Hypothalamus (tissue), 51 donors: ENCODE data around the gene CRYBG2.
A peak's percentile ranks its signal among the peaks of the same experiment; 100 is the strongest.

ENCODE experiments used
- DNase-seq, 51 donors: peaks; one replicate each; lab custom pipeline; 2025; lab: John Stamatoyannopoulos, UW

The CRYBG2 gene

GRCh38 chr1:26283871-26284596 is 69.9 kb downstream of the CRYBG2 start:
- no peak for DNase-seq

GRCh38 chr1:26283279-26283853 is 70.6 kb downstream of the CRYBG2 start:
- DNase-seq: peak in 1 of 51 donors; percentile 17

- DNase-seq: no peak
These were observed 71.5 kb downstream of the CRYBG2 start for GRCh38 chr1:26282401-26282918.

- DNase-seq: no peak
These were observed 72.0 kb downstream of the CRYBG2 start for GRCh38 chr1:26281971-26282370.

GRCh38 chr1:26281091-26281958 is 72.6 kb downstream of the CRYBG2 start:
- no peak for DNase-seq

GRCh38 chr1:26280333-26281042 is 73.4 kb downstream of the CRYBG2 start:
- peak in 3 of 51 donors; percentile 35 to 46 (median 41) for DNase-seq

GRCh38 chr1:26279456-26280332 is 74.2 kb downstream of the CRYBG2 start, which contains the start of gene SH3BGRL3:
TSS of gene SH3BGRL3 (plus strand) at chr1:26280086. CDS start at chr1:26280156, 70 bp downstream.
- peak in 49 of 51 donors; percentile 18 to 90 (median 75) for DNase-seq

- DNase-seq: peak in 2 of 51 donors; percentile 19 to 21
These were observed 75.0 kb downstream of the CRYBG2 start for GRCh38 chr1:26278724-26279455.

- DNase-seq: peak in 9 of 51 donors; percentile 12 to 38 (median 28)
These were observed 75.6 kb downstream of the CRYBG2 start for GRCh38 chr1:26278303-26278702.

- no peak for DNase-seq
These were observed 76.2 kb downstream of the CRYBG2 start for GRCh38 chr1:26277719-26278118.

- DNase-seq: no peak
These were observed 76.7 kb downstream of the CRYBG2 start for GRCh38 chr1:26277261-26277661.

- peak in 1 of 51 donors; percentile 28 for DNase-seq
These were observed 77.5 kb downstream of the CRYBG2 start for GRCh38 chr1:26276432-26276838.

GRCh38 chr1:26275580-26276431 is 78.1 kb downstream of the CRYBG2 start:
- DNase-seq: peak in 45 of 51 donors; percentile 14 to 85 (median 63)

- DNase-seq: peak in 1 of 51 donors; percentile 20
These were observed 79.0 kb downstream of the CRYBG2 start for GRCh38 chr1:26274801-26275425.
